Measurements from ENCODE around the gene KIF13A.

- TF ChIP-seq CTCF (IDR thresholded peaks at IDR 0.05) (no peak), POLR2AphosphoS5 (IDR thresholded peaks at IDR 0.05; ENCODE audit: insufficient read depth in 1 of 2, low read depth in 1 of 2) (no peak), POLR2A (IDR thresholded peaks at IDR 0.05) (no peak)
Observed at GRCh38 chr6:17985934-17986655, 1.3 kb downstream of the KIF13A start.

Data from vagina (tissue), 2 donors.